ENCODE data around the gene NCK2.

The NCK2 gene

DNA sequence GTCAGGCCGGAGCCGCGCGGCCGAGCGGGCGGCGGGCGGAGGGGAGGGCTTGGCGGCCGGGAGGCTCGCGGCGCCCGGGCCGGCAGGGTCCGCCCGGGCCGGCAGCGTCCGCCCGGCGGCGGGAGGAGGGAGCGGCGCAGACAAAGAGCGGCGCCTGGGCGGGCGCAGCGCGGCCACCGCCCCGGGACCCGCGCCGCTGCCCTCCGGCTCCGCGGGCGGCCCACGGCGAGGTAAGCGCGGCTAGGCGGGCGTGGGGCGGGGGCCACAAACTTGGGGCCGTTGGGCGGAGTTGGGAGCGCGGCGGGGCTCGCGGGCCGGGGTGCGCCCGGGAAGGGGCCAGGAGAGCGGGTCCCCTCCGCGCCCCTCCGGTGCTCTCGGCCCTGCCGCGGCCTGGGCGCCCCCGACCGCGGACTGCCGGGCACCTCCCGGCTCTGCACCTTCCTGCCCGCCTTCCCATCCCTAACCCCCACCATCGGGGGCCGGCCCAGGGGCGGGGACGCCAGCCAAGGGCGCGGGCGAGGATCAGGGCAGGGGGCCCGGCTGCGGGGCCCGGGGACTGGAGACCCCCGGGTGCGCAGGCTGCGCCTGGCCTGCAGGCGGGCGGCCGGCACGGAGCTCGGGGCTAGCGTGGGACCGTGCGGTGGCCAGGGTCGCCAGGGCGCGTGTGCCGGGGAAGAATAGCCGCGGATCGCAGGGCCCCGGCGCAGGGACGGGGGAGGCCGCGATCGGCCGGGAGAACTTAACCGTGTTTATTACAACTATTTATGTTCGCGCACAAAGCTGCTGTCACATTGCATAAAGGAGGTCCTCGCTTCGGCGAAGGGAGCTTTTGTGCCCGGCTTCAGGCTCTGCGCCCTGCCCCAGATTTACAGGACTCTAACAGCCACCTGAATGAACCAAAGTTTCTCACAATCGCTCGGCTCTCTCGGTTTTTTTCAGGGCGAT lies at the start of gene NCK2:
Gene NCK2 (plus strand): TSS at position 4 of the 945 bp plus-strand sequence. CDS start 110,152 bp downstream, outside the sequence.
- no peak for DNase-seq

DNA sequence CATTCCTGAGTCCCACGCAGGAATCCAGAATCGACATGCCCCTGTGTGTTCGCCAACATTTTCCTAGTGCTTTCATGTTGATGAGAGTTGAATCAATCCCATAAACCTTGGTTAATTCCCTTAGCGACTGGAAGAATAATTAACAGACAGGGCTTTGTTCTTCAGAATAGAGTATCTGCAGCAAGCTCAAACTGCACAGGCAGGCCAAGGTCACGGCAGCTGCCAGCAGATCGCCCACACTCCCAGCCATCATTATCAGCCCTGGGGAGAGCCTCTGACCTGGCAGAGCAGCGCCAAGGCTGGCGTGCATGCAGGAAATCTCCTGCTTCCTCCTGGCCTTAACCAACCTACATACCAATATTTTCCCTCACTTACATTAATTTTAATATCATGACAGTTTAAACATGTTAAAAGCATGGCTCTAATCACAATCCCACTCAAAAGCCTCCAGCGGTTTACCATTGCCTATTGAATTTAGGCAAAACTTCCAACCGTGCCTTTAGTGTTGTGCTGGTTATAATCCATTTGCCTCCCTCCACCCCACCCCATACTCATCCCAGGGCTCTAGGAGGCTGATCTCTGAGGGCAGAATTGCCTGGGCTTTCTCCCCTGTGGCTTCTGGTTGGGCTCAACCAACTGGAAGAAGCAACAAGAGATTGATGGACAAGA lies 46.8 kb upstream of the NCK2 start:
- no peak for DNase-seq

DNA sequence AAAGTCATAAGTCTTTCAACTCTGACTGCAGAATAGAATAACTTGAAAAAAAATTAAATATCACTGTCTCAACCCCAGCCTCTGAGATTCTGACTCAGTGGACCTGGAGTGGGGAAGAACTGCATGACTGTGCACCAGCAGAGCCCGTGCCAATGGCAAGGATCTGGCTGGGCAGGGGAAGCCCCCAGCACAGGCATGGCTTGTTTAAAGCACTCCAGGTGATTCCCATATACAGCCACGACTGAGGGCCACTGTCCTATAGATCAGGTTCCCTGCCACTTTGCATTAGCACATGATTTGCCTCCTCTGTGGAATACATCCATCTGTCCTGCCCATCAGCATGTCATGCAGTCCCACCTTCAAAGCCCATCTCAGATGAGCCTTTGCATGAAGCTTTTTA lies 45.9 kb upstream of the NCK2 start:
- DNase-seq = no peak

DNA sequence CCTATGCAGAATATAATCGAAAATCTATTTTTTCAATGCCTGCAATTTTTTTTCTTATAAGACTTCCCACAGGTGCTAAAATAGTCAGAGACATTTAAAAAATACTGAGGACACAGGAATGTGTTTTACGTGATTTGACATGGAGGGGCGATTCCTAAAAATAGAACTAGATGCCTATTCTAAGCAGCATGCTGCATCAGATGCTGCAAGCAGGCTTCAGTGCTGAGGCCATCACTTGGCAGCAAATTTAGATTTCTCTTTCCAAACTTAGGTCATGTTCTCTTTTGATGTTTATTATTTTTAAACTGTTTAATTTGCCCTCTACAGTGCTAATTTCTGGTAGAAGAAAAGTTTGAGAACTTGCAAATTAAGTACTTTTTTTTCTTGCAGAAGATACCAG lies 43.7 kb upstream of the NCK2 start:
- no peak for DNase-seq

DNA sequence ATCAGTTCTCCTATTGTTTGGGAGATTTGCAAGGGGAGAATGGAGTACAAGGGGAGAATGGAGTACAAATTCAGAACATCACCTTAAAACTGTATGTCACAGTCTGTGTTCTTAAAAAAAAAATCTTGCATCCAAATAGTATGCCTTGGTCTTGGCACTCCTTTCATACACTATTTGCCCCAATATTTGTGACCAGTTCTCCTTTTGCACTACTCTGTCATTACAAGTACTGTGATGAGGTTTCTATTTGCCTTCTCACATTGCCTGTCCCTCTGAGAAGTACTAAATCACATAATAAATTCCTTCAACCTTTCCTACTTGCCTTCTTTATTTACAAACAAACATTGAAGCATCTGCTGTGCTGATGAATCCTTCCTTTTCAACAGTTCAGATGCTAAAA lies 36.0 kb upstream of the NCK2 start:
- DNase-seq = no peak

DNA sequence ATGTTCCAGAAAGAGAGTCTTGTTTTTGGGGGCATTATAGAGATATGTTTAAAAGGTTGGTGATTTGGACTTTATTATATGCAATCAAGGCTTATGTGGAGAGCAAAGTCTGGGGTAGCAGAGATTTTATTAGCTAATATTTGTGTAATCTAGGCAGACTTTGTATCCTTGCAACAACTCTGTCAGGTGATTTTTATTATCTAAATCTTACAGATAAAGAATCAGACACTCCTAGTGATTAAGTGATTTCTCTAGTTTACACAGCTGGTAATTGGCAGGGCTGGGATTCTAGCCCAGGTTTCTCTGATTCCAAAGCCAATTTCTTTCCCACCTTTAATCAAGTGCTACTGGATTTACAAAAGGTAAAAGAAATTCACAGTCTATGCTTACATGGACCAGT lies 33.3 kb upstream of the NCK2 start:
- no peak for DNase-seq

DNA sequence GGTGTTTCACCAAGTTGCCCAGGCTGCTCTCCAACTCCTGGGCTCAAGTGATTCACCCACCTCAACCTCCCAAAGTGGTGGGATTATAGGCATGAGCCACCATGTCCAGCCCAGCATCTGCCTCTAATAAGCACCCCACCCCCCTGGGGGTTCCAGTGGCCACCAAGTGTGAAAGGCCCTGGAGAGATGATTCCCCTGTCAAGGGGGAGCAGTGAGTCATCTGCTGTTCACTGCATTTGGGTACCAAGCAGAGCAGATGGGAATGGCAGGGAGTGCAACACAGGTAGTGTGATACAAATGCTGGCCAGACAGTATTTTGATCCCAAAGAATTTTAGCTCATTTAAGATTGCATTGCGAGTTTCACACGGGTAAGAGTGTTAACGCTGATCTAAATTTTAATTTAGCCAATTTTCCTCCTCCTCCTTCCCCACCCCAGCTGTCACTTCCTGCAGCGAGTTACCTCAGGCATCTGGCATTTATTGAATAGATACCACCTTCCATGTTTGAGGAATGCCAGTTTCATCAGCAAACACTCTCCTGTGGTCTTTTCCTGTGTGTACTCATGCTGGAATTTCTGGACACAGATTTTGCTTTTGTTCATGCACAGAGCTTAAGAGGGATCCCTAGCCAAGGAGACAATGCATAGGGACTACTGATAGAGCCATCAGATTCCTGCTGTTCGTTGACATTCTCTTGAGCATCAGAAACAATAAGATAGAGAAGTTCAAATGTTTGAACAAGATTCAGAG lies 32.4 kb upstream of the NCK2 start:
- peak; percentile 73 for DNase-seq

DNA sequence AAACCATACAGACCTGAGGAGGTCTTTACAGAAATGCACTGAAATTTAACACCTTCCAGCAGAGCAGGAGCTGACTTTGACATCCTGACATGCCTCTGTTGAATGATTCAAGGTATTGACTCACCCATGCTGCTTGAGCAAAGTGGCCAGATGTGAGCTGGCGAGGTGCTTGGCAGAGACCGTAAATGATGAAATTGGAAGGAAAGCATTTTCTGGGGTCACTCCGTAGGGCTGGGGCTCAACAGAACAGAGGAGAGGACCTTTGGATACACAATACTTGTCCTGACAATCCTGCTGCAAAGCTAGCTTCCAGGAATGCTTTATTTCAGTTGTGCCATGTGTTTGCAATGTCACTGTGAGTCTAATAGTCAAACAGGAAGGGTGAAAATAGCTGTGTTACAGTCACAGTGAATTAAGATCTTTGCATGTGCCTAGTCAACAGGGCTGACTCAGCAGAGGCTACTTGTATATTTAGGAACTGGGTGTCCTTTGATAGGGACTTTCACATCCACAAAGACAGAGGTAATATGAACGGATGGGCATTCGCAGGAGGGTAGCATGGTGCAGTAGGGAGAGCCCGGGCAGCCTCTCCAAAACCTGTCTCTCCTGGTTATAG lies 31.6 kb upstream of the NCK2 start:
- peak; percentile 68 for DNase-seq

DNA sequence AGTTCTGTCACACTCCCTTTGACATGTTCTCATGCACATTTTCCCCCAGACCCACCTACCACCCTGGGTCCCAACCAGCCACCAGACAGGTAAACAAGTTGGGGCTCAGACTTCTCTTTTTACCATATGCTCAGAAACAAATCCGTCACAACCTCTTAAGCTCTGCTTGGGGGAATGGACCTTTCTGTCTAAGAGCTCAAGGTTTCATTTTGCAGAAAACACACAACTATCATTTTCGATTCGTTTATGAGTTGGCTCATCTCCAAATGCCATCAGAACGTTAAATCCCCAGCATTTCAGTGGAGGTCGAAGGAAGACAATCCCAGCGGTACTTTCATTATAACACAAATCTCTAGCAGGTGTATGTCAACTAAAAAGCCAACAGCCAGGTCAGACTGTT lies 30.6 kb upstream of the NCK2 start:
- no peak for DNase-seq

DNA sequence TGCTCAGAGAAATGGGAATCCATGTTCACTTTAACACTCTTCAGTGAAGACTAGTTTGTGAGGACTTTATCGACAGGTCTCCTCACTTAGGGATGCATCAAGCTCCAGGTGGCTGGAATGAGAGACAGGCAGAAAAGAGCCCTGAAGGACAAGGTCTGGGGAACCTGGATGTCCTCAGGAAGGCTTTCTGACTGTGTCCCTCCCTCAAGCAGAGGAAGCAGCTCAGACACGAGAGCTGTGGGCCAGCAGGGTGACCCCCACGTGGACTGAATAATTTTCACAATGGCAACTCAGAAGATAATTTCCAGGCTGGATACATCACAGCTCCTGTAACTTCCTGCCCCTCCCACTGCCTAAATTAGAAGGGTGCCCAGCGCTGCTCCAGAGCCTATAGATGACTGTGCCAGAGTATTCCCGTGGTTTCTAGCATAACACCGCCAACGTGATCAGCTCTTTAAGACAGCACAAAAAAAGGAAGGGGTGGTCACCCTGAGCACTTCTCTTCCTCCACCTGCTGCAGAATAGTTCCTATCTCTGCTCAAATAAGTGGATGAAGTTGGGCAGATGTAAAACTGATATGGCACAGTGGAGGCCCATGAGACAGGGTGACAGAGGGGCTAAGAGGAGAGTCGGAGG lies 25.7 kb upstream of the NCK2 start:
- DNase-seq = no peak

DNA sequence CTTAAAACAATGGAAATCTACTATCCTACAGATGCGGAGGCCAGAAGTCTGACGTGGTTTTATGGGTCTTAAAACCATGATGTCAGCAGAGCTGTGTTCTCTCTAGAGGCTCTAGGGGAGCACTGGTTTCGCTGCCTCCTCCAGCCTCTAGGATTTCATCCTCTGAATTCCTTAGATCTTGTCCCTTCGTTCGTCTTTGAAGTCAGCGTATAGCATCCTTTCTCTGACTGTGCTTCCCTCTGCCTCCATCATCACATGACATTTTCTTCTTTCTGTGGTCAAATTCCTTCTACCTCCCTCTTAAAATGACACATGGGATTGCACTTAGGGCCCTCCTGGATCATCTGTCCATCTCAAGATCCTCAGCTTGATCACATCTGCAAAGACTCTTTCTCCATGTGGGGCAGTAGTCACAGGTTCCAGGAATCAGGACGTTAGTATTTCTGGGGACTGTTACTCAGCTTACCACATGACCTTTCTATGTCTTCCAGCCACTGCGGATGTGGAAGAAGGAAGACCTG lies 22.7 kb upstream of the NCK2 start:
- no peak for DNase-seq

DNA sequence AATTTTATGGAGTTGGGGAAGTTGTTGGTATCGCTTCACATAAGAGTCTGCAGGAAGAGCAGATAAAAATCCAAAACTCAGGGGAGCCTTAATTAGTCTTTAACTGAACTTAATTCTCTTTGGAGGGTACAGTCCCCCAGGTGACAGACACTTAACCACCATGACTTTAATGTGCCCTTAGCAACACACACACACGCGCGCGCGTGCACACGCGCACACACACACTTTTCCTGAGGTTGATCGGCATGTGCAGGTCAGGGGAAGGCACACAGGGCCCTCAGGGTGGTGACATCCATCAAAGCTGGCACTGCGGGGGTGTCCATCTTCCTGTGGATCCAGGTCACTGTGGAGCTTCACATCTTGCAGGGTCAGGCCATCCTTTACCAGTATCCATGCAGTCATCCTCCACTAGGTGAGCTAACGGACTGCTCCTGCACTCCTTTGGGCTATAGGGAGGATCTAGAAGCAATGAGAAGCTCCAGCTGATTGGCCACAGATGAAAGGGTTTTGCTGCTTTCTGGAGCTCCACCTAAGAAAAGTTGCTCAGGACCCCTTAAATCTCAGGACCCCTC lies 21.9 kb upstream of the NCK2 start:
- DNase-seq = no peak

DNA sequence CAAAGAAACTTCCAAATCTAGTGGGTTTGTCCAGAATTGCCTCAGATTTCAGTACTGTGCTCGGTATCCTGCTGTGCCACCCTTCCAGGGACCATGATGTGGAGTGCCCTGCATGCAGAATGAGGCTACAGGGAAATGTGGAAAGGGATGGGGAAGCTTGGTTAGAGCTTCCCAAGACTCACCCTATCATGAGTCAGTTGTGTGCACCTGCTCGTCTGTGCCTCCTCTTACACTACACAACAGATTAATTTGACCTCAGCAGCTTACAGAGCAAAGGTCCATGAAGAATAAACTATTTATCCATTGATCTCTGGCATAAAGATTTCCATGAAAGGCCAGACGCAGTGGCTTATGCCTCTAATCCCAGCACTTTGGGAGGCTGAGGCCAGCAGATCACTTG lies 21.3 kb upstream of the NCK2 start:
- DNase-seq = no peak

DNA sequence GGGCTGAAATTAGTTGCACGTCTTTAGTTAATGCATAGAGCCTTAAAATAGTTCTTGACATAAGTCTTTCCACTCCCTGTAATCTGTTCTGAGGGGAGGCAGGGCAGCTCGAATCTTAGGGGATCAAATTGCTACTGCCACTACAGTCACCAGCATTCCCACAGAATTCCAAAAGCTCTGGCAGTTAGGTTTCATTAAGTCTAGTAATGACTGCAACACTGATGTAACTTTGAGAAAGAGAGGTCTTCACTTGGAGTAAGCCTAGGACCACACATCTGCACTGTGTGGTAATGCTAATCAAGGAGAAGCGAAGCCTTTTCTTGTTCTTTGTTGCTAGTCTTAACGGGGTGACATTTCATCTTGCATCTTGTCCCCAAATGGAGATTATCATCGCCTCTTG lies 19.3 kb upstream of the NCK2 start:
- DNase-seq = peak; percentile 57

DNA sequence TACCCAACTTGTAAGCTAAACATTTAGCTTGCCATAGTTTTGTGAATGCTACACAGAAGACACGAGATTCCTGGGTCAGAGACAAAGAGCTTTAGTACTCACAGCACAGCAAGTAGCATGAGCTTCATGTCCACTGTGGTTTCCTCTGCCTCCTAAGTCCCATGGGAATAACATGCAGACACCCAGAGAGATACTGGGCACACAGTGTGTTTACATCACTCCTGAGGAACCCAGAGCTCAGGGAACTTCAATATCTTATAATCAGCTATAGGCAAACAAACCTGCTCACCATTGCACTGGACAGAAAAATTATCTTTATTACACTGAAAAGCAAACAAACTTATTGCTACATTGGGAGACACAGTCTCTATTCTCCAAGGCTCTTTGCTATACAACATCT lies 14.5 kb upstream of the NCK2 start:
- no peak for DNase-seq

DNA sequence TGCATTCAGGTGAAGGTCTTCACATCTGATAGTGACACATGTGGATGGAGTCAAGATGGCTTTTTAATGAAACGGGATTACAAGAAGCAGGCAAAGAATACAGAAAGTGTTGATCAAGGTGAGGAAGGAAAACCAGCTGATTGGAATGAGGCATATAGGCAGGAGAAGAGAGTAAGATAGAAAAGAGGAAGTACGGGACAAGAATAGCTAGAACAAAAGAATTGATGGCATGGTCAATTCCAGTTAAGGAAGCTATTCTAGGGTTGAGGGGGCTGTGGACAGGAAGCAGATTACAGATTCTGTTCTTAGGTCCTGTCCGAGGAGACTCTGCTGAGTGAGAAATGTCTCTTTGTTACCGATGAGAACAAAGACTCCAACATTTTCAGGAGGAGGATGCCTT lies 13.2 kb upstream of the NCK2 start:
- no peak for DNase-seq

DNA sequence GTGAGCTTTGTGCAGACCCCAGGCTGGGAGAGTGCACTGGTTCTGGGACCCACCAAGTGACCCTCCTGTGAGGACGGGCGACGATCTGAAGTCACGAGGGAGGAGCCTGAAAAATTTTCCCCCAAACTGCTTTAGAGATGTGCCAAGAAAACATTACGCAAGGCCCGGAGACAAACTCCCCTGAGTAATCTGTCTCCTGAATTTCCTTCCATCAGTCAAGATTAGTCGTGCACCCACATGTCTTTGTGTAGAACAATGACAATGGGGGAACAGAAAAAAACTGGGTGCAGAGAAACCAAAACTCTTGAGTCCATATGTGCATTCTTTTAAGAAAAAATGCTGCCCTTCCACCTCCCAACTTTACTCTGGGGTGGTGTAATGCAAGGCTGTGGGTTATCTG lies 12.6 kb upstream of the NCK2 start:
- DNase-seq = no peak

DNA sequence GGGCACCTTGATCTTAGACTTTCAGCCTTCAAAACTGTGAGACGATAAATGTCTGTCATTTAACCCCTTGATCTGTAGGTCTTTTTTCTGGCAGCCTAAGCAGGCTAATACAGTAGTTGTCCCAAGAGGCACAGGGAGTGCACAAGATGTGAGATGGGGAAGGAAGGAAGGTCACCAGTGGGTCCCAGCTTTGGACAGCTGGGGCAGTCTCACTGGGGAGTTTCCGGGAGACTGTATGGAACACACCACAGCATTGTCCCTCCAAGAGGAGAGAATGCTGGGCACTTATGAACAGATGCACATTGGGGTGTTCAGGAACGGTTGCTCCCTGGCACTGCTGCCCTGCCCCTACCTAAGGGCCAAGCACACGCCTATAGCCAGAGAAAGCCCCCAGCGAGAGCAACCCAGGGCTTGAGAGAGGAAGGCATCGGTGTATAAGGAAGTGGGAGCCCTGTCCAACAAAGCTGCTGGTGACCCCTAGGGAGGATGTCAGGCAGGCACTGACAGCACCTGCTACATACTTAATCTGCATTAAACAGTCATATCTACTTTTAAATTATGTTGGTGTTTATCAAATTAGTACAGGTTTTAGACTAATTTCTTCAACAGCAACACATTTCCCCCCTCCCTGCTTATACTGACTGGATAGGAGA lies 11.6 kb upstream of the NCK2 start:
- no peak for DNase-seq

DNA sequence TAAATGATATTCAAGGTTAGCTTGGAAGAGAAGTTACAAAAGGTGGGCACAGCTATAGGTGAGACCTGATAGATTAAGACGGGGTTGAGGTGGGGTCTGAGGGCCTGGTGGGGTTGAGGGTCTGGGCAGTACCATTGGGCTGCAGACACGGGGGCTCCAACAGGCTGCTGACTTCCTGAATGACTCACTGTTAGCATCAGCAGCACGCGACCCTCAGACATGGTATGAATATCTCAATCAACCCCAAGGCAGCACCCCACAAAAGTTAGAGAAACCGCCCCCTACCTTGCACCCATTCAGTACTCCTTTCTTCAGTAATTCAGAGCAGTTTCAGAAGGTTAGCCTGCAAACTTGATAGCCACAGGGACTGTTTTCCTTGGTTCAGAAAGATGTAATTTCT lies 10.8 kb upstream of the NCK2 start:
- DNase-seq = no peak

DNA sequence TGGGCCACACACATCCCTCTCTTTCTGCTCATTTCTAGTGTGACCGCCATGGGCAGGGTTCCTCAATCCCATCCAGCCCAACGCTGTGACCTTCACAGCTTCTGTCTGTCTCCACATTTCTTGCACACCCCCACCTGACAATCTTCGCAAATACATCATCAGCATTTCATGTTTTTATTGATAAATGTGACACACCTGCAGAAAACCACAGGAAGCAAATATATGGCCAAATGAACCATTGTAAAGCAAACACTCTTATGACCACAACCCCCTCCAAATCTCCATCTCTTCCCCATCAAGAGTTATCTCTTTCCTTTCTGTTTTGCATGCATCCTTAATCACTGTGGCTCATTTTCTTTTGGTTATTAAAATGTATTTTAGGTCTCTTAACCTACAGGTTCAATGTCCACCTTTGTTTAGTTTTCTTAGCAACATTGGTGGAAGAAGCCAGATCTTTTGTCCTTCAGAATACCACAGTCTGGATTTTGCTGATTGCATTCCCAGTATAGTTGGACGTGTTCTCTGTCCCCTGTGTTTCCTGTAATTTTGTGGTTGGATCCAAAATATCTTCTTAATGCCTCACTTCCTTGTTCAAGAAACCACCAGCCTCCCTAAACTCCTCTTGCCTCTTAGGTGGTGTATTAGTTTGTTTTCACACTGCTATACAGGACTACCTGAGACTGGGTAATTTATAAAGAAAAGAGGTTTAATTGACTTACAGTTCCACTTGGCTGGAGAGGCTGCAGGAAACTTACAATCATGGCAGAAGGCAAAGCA lies 9.8 kb upstream of the NCK2 start:
- DNase-seq = peak; percentile 84

DNA sequence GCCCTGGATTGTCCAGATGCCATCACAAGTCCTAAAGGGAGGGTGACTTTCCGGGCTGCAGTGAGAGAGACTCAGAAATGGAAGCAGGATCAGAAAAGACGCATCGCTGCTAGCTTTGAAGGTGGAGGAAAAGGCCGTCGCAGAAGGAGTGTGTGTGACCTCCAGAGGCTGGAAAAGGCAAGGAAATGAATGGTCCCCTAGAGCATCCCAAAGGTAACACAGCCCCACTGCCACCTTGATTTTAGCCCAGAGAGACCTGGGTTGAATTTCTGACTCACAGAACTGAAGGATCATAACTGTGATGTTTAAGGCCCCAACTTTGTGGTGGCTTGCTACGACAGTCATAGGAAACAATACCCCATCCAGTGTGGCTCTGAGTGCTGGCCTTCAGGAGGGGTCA lies 8.6 kb upstream of the NCK2 start:
- DNase-seq = no peak

Data from fibroblast of skin of right quadriceps (primary cell).